GM21786 (cell line): Measurements from ENCODE around the gene IVNS1ABP.
A peak's percentile ranks its signal among the peaks of the same experiment; 100 is the strongest.

Experiments used
- ATAC-seq: cut with Tn5 transposase; IDR thresholded peaks from one replicate; pipeline ENCODE4 v1.9.1; 2021; ENCODE audit not compliant: unreplicated experiment

The IVNS1ABP gene

GRCh38 chr1:185293967-185294542, 23.0 kb downstream of the IVNS1ABP start:
- no peak for ATAC-seq

- no peak for ATAC-seq
Measured at GRCh38 chr1:185292237-185292636, 24.8 kb downstream of the IVNS1ABP start.

- no peak for ATAC-seq
Measured at GRCh38 chr1:185291652-185292051, 25.4 kb downstream of the IVNS1ABP start.

- ATAC-seq = peak; percentile 46
Measured at GRCh38 chr1:185291159-185291558, 25.9 kb downstream of the IVNS1ABP start.

GRCh38 chr1:185289880-185290279, 27.2 kb downstream of the IVNS1ABP start:
- ATAC-seq = no peak

GRCh38 chr1:185288435-185288834, 28.6 kb downstream of the IVNS1ABP start:
- ATAC-seq = no peak

GRCh38 chr1:185287451-185287850, 29.6 kb downstream of the IVNS1ABP start:
- no peak for ATAC-seq

- no peak for ATAC-seq
Measured at GRCh38 chr1:185284533-185285276, 32.3 kb downstream of the IVNS1ABP start.

- ATAC-seq = no peak
Measured at GRCh38 chr1:185284116-185284515, 32.9 kb downstream of the IVNS1ABP start.

GRCh38 chr1:185281245-185281644, 35.8 kb downstream of the IVNS1ABP start:
- peak; percentile 95 for ATAC-seq

GRCh38 chr1:185280589-185280988, 36.5 kb downstream of the IVNS1ABP start:
- ATAC-seq = no peak

- no peak for ATAC-seq
Measured at GRCh38 chr1:185279571-185279970, 37.5 kb downstream of the IVNS1ABP start.

- no peak for ATAC-seq
Measured at GRCh38 chr1:185271921-185272320, 45.1 kb downstream of the IVNS1ABP start.

- no peak for ATAC-seq
Measured at GRCh38 chr1:185268352-185268751, 48.7 kb downstream of the IVNS1ABP start.

- ATAC-seq = no peak
Measured at GRCh38 chr1:185267701-185268100, 49.3 kb downstream of the IVNS1ABP start.

- ATAC-seq = no peak
Measured at GRCh38 chr1:185267301-185267700, 49.7 kb downstream of the IVNS1ABP start.

GRCh38 chr1:185265314-185265713, 51.7 kb downstream of the IVNS1ABP start:
- no peak for ATAC-seq

- ATAC-seq = no peak
Measured at GRCh38 chr1:185263780-185264179, 53.3 kb downstream of the IVNS1ABP start.

GRCh38 chr1:185263292-185263691, 53.8 kb downstream of the IVNS1ABP start:
- no peak for ATAC-seq

GRCh38 chr1:185262151-185262550, 54.9 kb downstream of the IVNS1ABP start:
- ATAC-seq = no peak

- ATAC-seq = no peak
Measured at GRCh38 chr1:185260611-185261010, 56.4 kb downstream of the IVNS1ABP start.

GRCh38 chr1:185258676-185259075, 58.4 kb downstream of the IVNS1ABP start:
- no peak for ATAC-seq

- no peak for ATAC-seq
Measured at GRCh38 chr1:185257950-185258208, 59.2 kb downstream of the IVNS1ABP start.
